HG02588 (cell line): ENCODE measurements around the gene FBXL17.

ENCODE experiments used
- ATAC-seq: cut with Tn5 transposase; IDR thresholded peaks from one replicate; pipeline ENCODE4 v1.9.1; 2021; ENCODE audit warnings: mild to moderate bottlenecking, moderate library complexity; ENCODE audit not compliant: unreplicated experiment

The FBXL17 gene

GRCh38 chr5:107871023-107871422 is 510.9 kb downstream of the FBXL17 start:
- ATAC-seq, result no peak

DNA sequence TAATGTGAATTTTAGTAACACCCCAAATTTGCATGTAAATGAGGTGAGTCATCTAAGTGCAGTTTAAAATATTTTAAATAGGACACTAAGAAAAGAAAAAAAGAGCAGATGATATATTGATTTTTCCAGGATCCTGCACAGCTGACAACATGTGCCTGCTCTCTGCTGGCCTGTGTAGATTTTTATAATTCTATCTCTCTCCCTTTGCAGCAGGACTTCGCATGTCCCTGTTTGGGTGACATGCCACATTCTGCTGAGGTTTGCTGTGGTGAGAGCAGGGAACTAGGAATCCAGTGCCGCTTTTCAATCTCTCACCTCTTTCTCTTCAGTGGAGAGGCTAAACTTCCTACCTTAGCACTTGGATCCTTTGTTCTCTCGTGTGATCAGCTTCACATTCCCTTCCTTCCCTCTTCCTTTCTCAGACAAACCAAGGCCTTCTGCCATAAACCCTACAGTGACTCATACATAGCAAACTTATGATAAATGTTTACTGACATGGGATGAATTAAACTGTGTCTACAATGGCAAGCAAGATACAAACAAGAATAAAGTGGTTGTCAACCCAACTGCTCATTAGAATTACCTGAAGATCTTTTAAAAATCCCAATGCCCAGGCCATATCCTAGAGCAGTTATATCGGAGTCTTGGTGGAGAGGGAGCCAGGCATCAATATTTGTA is 512.3 kb downstream of the FBXL17 start:
- ATAC-seq, result no peak

DNA sequence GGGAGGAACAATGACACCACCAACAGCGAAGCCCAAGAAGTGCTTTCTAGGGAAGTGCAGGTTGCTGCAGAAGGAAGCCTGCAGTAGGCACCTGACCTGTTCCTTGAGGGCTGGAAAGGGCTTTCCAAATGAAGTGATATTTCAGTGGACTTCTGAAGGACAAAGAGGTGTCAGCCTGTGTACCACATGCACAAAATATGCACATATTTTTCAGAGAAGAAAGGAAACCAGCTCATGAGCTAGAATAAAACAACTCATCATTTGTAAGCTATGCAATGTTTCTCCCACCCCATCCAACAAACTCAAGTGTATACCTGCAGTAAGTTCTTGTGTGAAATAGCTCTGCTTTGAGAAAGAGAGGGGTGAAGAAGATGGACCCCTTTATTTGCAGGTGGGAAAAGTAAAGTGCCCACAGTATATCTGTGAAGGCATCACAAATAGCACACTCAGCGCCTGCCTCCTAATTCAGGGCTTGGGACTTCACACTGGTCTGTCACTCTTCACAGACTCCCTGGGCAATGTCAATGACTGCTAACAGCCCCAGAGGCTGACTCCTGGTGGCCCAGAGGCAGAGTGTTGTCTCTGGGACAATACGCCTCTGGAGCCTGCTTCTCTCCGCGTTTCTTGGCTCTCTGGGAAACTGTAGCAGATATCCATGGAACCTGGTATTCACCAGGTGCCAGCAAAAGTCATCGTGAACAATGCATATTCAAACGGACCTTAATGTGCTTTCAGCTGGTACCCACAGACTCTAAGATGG is 513.1 kb downstream of the FBXL17 start:
- ATAC-seq, result no peak

- no peak for ATAC-seq
These were observed 514.6 kb downstream of the FBXL17 start for GRCh38 chr5:107867266-107867665.

DNA sequence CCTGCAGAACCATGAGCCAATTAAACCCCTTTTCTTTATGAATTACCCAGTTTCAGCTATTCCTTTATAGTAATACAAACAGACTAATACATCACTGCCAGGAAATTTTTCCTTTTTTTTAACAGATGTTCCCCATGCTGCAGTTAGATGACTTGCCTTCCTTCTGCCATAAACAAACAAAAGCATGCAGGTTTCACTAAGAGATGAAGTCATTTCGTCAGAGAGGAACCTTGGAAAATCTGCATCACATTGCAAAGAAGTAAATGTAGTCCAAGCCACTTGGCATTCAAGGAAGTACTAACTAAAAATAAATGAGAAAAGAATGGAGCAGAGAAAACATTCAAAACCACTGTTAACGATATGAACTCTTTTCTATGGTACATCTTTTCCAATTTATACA is 517.1 kb downstream of the FBXL17 start:
- no peak for ATAC-seq

- ATAC-seq, result no peak
These were observed 518.8 kb downstream of the FBXL17 start for GRCh38 chr5:107863125-107863524.

GRCh38 chr5:107861565-107861964 is 520.3 kb downstream of the FBXL17 start:
- ATAC-seq, result no peak

DNA sequence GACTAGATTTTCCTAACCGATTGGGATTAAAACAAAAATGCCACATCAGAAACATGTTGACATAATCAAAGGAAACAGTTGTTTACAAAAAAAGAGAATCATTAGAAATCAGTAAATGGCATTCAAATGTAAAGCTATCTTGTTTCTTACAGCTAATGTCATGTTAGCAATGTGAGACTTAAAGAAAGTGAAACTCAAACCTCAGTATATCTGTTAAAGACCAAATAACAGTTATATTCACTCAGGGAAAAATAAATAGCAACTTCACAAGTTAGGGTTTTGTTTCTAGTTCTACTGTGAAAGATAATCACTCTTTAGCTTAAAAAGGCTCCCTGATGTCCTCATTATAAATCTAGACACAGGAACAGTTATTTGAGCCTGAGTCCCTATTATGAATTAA is 521.9 kb downstream of the FBXL17 start:
- no peak for ATAC-seq

- ATAC-seq, result no peak
These were observed 523.1 kb downstream of the FBXL17 start for GRCh38 chr5:107858788-107859187.

DNA sequence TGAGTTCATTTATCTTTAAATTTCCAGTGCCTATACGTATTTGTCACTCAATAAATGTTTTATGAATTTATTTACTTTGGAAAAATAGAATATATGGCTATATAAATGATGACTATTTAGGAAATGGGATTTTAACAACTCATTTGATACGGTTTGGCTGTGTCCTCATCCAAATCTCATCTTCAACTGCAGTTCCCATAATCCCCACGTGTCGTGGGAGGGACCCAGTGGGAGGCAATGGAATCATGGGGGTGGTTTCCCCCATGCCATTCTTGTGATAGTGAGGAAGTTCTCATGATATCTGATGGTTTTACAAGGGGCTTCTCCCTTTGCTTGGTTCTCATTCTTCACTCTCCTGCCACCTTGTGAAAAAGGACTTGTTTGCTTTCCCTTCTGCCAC is 523.6 kb downstream of the FBXL17 start:
- ATAC-seq, result no peak

DNA sequence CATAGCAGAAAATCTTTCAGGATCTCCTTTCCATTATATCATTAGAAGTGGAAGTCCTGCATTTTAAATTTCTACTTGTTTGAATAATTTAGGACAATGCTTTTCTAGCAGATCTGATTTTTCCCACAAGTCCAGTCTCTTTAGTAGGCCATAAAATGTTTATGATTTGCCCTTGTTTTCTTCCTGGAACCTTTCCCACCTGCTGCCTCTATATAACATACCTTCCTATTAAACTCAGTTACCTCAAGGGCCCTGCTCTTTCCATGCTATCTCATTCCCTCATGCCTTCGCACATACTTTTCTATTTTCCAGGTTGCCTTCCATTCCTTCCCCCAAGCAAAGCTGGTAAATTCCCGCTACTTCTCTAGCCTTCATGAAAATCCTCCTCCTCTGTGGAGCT is 524.1 kb downstream of the FBXL17 start:
- no peak for ATAC-seq

GRCh38 chr5:107855171-107855570 is 526.7 kb downstream of the FBXL17 start:
- ATAC-seq, result no peak

GRCh38 chr5:107853696-107854095 is 528.2 kb downstream of the FBXL17 start:
- ATAC-seq, result no peak

DNA sequence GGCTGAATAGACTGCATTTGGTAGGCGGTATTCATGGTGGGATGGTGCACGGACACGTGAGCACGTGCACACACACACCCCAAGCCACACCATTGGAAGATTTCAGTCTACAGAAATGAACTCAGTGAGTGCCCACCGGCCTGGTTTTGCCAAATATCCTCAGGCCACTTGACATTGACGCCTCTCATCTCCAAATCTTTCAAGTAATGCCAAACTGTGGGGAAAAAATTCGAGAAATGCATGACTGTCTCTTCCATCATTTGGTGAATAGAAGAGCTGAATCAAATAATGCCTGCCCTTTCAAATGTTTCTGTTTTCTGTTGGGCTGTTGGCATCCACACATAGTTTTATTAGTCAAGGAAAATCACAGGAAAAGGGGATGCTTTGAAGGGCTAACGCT is 528.9 kb downstream of the FBXL17 start:
- ATAC-seq, result no peak

GRCh38 chr5:107849118-107849517 is 532.8 kb downstream of the FBXL17 start:
- ATAC-seq, result no peak

GRCh38 chr5:107840592-107840991 is 541.3 kb downstream of the FBXL17 start:
- ATAC-seq, result no peak

- no peak for ATAC-seq
These were observed 541.7 kb downstream of the FBXL17 start for GRCh38 chr5:107840161-107840560.

DNA sequence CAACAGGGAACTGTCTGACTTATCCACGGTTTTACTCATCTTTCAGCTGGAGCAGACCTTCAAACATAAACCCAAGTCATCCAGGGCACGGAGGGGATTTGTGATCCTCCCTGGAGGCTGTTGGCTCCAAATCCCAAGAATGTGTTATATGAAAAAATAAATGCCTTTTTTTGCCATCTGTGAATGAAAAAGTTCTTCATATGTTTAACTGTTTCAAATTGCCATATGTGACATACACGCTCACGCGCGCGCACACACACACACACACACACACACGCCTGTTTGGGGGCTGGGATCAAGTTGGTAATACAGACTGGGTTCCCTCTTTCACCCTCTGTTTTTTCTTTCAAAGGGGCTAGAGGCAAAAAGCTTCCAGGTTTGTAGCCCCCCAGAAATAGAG is 546.8 kb downstream of the FBXL17 start:
- ATAC-seq, result no peak

- no peak for ATAC-seq
These were observed 549.2 kb downstream of the FBXL17 start for GRCh38 chr5:107832746-107833145.

GRCh38 chr5:107831612-107832395 is 550.1 kb downstream of the FBXL17 start:
- no peak for ATAC-seq

GRCh38 chr5:107830750-107831149 is 551.1 kb downstream of the FBXL17 start:
- ATAC-seq, result no peak
